Hematopoietic multipotent progenitor cell treated with erythropoietin and hydrocortisone succinate and interleukin-3 and kit ligand, for 4 days (in vitro differentiated cells): Measurements from ENCODE around the gene COL13A1.
A peak's percentile ranks its signal among the peaks of the same experiment; 100 is the strongest.

Source experiments
- DNase-seq: peaks from one replicate; pipeline ENCODE4 v3.0.0-alpha.2; 2015

Gene COL13A1

GRCh38 chr10:69848454-69848853, 46.7 kb downstream of the COL13A1 start:
- no peak for DNase-seq

GRCh38 chr10:69849825-69850224, 48.1 kb downstream of the COL13A1 start:
- no peak for DNase-seq

GRCh38 chr10:69850440-69850839, 48.7 kb downstream of the COL13A1 start:
- no peak for DNase-seq

GRCh38 chr10:69851306-69851705, 49.6 kb downstream of the COL13A1 start:
- no peak for DNase-seq

- no peak for DNase-seq
Observed at GRCh38 chr10:69853064-69853463, 51.4 kb downstream of the COL13A1 start.

GRCh38 chr10:69854511-69855345, 53.0 kb downstream of the COL13A1 start:
- no peak for DNase-seq

GRCh38 chr10:69855346-69856111, 53.8 kb downstream of the COL13A1 start:
- no peak for DNase-seq

- no peak for DNase-seq
Observed at GRCh38 chr10:69856601-69857166, 55.0 kb downstream of the COL13A1 start.

GRCh38 chr10:69858201-69858600, 56.5 kb downstream of the COL13A1 start:
- no peak for DNase-seq

- no peak for DNase-seq
Observed at GRCh38 chr10:69860271-69860670, 58.6 kb downstream of the COL13A1 start.

GRCh38 chr10:69861251-69862240, 59.8 kb downstream of the COL13A1 start:
- DNase-seq: peak; percentile 48

GRCh38 chr10:69862882-69863530, 61.3 kb downstream of the COL13A1 start:
- DNase-seq: no peak

GRCh38 chr10:69863580-69863979, 61.9 kb downstream of the COL13A1 start:
- no peak for DNase-seq

GRCh38 chr10:69864321-69864720, 62.6 kb downstream of the COL13A1 start:
- DNase-seq: no peak

- DNase-seq: no peak
Observed at GRCh38 chr10:69865450-69865849, 63.7 kb downstream of the COL13A1 start.

GRCh38 chr10:69866246-69866687, 64.6 kb downstream of the COL13A1 start:
- DNase-seq: no peak

GRCh38 chr10:69866688-69867461, 65.2 kb downstream of the COL13A1 start:
- DNase-seq: no peak

- no peak for DNase-seq
Observed at GRCh38 chr10:69867699-69868558, 66.2 kb downstream of the COL13A1 start.

- no peak for DNase-seq
Observed at GRCh38 chr10:69868821-69869220, 67.1 kb downstream of the COL13A1 start.
